A673 (cell line): ENCODE data around the gene ELK3. TPM values are rescaled to one million over a fixed set of nuclear protein-coding genes. Genes with fewer than 3 reads are reported as not detected.

Experiments
- BruUV-seq: library from RNA; stranded (reverse); fragments of 400-500 nt; replicated peaks from 2 replicates; lab custom pipeline; 2021; lab: Mats Ljungman, UMichigan
- CTCF ChIA-PET: fragments of 300-600 bp; sonication (Branson Sonifier 250); formaldehyde crosslinking; loops from one replicate; lab custom pipeline; 2022; ENCODE audit warnings: antibody characterized with exemption; lab: Charles Lee
- POLR2A ChIA-PET: fragments of 300-600 bp; sonication (Branson Sonifier 250); formaldehyde crosslinking; loops from one replicate; lab custom pipeline; 2022; ENCODE audit warnings: antibody characterized with exemption; ENCODE audit not compliant: low non-redundant PET; lab: Charles Lee
- DNase-seq: peaks from one replicate; pipeline ENCODE4 v3.0.0-alpha.2; 2015; ENCODE audit warnings: low spot score
- H3K27ac ChIP-seq: fragments of 200-600 bp; sonication (generic); 2 replicates; pipeline ENCODE4 v1.5.1; 2016; ENCODE audit warnings: mixed run types, low read depth, mild to moderate bottlenecking, mixed read lengths, antibody characterized with exemption, low read length; ENCODE audit not compliant: poor library complexity, severe bottlenecking
- H3K27me3 ChIP-seq: fragments of 200-600 bp; sonication (generic); replicated peaks from 2 replicates; pipeline ENCODE4 v1.6.1; 2017; ENCODE audit warnings: mixed run types, low read depth, mild to moderate bottlenecking, mixed read lengths, antibody characterized with exemption, low read length; ENCODE audit not compliant: insufficient read depth, poor library complexity
- H3K36me3 ChIP-seq: fragments of 200-600 bp; sonication (generic); 2 replicates; pipeline ENCODE4 v1.6.1; 2016; ENCODE audit warnings: mixed run types, mild to moderate bottlenecking, mixed read lengths, antibody characterized with exemption, low read length; ENCODE audit not compliant: insufficient read depth, poor library complexity, severe bottlenecking
- H3K4me1 ChIP-seq: fragments of 200-600 bp; sonication (generic); 2 replicates; pipeline ENCODE4 v1.6.1; 2017; ENCODE audit warnings: mixed run types, mild to moderate bottlenecking, mixed read lengths, antibody characterized with exemption, low read length; ENCODE audit not compliant: insufficient read depth, poor library complexity, severe bottlenecking
- H3K4me3 ChIP-seq: fragments of 200-600 bp; sonication (generic); 2 replicates; pipeline ENCODE4 v1.5.1; 2016; ENCODE audit warnings: low read depth, mixed run types, mild to moderate bottlenecking, mixed read lengths, low read length; ENCODE audit not compliant: poor library complexity, severe bottlenecking
- H3K9me3 ChIP-seq: fragments of 200-600 bp; sonication (generic); 2 replicates; pipeline ENCODE4 v1.6.1; 2016; ENCODE audit warnings: mixed run types, low read depth, mild to moderate bottlenecking, mixed read lengths, antibody characterized with exemption, low read length; ENCODE audit not compliant: poor library complexity, severe bottlenecking
- CTCF ChIP-seq: fragments of 300-800, 200-600 bp; sonication (generic); conservative IDR thresholded peaks from 2 replicates; pipeline ENCODE4 v1.5.1; 2017; ENCODE audit warnings: low read depth, mild to moderate bottlenecking, antibody characterized with exemption, low read length, moderate library complexity, mixed read lengths
- EZH2 ChIP-seq: fragments of 200-600 bp; sonication (generic); IDR thresholded peaks from 2 replicates; pipeline ENCODE4 v1.6.1; 2017; ENCODE audit warnings: borderline replicate concordance, low read depth, mild to moderate bottlenecking, mixed read lengths, antibody characterized with exemption, low read length; ENCODE audit not compliant: poor library complexity, severe bottlenecking
- intact Hi-C: fragments of 100-400 bp; cut with micrococcal nuclease; formaldehyde crosslinking; loops from one replicate; pipeline ENCODE4 v1.10.0; 2022; ENCODE audit not compliant: unreplicated experiment
- total RNA-seq: library from RNA; stranded (reverse); gene quantifications from 2 replicates; pipeline ENCODE4 v1.2.3, GENCODE V29; 2021

The ELK3 gene
- total RNA-seq, 1 experiment from 2014 or later, result 62.1 TPM

- CTCF ChIA-PET, result no interaction called here
- Histone ChIP-seq H3K27me3 (no peaks in the 10 kb centered on the region), H3K27ac (no peak overlapping the region), H3K9me3 (no peaks in the 10 kb centered on the region), H3K36me3 (no peaks in the 10 kb centered on the region), H3K4me1 (no peaks in the 10 kb centered on the region), H3K4me3 (no peak overlapping the region)
- TF ChIP-seq CTCF (no peak), EZH2 (no peak)
- POLR2A ChIA-PET, result no interaction called here
- intact Hi-C loops, result no loop called here
- no TSS peak for BruUV-seq
- no peak for DNase-seq
Observed at GRCh38 chr12:96183734-96184370, 10.3 kb upstream of the ELK3 start.

- H3K27ac ChIP-seq, result no peak overlapping the region
- BruUV-seq, result no TSS peak
- DNase-seq, result no peak
- no peaks in the 10 kb centered on the region for H3K4me1 ChIP-seq
- ChIA-PET POLR2A (no interaction called here), CTCF (no interaction called here)
- no peaks in the 10 kb centered on the region for H3K9me3 ChIP-seq
- intact Hi-C loops, result no loop called here
- TF ChIP-seq EZH2, result no peak
- TF ChIP-seq CTCF, result no peak
- H3K36me3 ChIP-seq, result no peaks in the 10 kb centered on the region
- no peak overlapping the region for H3K4me3 ChIP-seq
- no peaks in the 10 kb centered on the region for H3K27me3 ChIP-seq
Observed at GRCh38 chr12:96185914-96186313, 8.3 kb upstream of the ELK3 start.

GRCh38 chr12:96186607-96187301 is 7.4 kb upstream of the ELK3 start:
- no peak overlapping the region for H3K4me3 ChIP-seq
- intact Hi-C loops, result no loop called here
- DNase-seq, result no peak
- no peaks in the 10 kb centered on the region for H3K27me3 ChIP-seq
- ChIA-PET POLR2A (no interaction called here), CTCF (no interaction called here)
- H3K27ac ChIP-seq, result no peak overlapping the region
- TF ChIP-seq EZH2 (no peak), CTCF (no peak)
- no peaks in the 10 kb centered on the region for H3K4me1 ChIP-seq
- H3K9me3 ChIP-seq, result no peaks in the 10 kb centered on the region
- no peaks in the 10 kb centered on the region for H3K36me3 ChIP-seq
- BruUV-seq, result no TSS peak
